Measurements from ENCODE around the gene GPATCH1. TPM values are rescaled to one million over a fixed set of nuclear protein-coding genes. Genes with fewer than 3 reads are reported as not detected.

GPATCH1 gene
- total and polyA plus RNA-seq, 2 of the 13 experiments (the other 11 are each of a cell fraction or from before 2014, with no cell fraction given), result 6.8 to 6.9 TPM

GRCh38 chr19:33080761-33081681 is at the start of gene GPATCH1 (continued):
- TF ChIP-seq PRDM15 (CRISPR knock-in tag; IDR thresholded peaks at IDR 0.05) (peak; percentile 59; the same call in 1 of the 2 replicates), ZNF781 (CRISPR knock-in tag; IDR thresholded peaks at IDR 0.05; ENCODE audit: borderline replicate concordance, not compliant biosample characterization) (no peak), GPBP1L1 (CRISPR knock-in tag; IDR thresholded peaks at IDR 0.05) (no peak), ZFX (CRISPR knock-in tag; IDR thresholded peaks at IDR 0.05; ENCODE audit: low read depth) (peak; percentile 91), HNRNPUL1 (IDR thresholded peaks at IDR 0.05; ENCODE audit: low read depth, low read length) (no peak), GLI4 (CRISPR knock-in tag; IDR thresholded peaks at IDR 0.05; ENCODE audit: borderline replicate concordance) (peak; percentile 85; the same call in 1 of the 2 replicates), RAD21 (CRISPR knock-in tag; IDR thresholded peaks at IDR 0.05) (peak; percentile 33), RNF2 (conservative IDR thresholded peaks at IDR 0.05; ENCODE audit: low read depth) (no peak), ZNF704 (CRISPR knock-in tag; IDR thresholded peaks at IDR 0.05; ENCODE audit: borderline replicate concordance) (peak; percentile 69; the same call in 1 of the 2 replicates), CEBPZ (IDR thresholded peaks at IDR 0.05; ENCODE audit: low read length) (no peak), IRX3 (CRISPR knock-in tag; IDR thresholded peaks at IDR 0.05; ENCODE audit: borderline replicate concordance, low read depth) (no peak), KMT2A (CRISPR knock-in tag; IDR thresholded peaks at IDR 0.05) (peak; percentile 97), ZNF136 (CRISPR knock-in tag; IDR thresholded peaks at IDR 0.05; ENCODE audit: low read depth) (0 out of 2 replicates have a peak, but pooled peaks have one; percentile 59), ZNF775 (CRISPR knock-in tag; IDR thresholded peaks at IDR 0.05; ENCODE audit: borderline replicate concordance) (no peak), ZNF253 (CRISPR knock-in tag; IDR thresholded peaks at IDR 0.05; ENCODE audit: borderline replicate concordance) (no peak), TAF15 (IDR thresholded peaks at IDR 0.05; ENCODE audit: low read depth, low read length, poor library complexity, severe bottlenecking) (no peak), MXD1 (CRISPR knock-in tag; IDR thresholded peaks at IDR 0.05) (no peak; the same call in 1 of the 2 replicates)
